Hepatocyte (in vitro differentiated cells): Measurements from ENCODE around the gene POU3F1. TPM values are rescaled to one million over a fixed set of nuclear protein-coding genes. Genes with fewer than 3 reads are reported as not detected.

Experiments
- DNase-seq: peaks from one replicate; pipeline ENCODE4 v3.0.0-alpha.2; 2016; ENCODE audit warnings: low spot score
- H2AFZ ChIP-seq: fragments of 200-600 bp; sonication (generic); 2 replicates; pipeline ENCODE4 v1.6.0; 2016; ENCODE audit warnings: antibody characterized with exemption, mild to moderate bottlenecking
- H3K27ac ChIP-seq: fragments of 200-600 bp; sonication (generic); 2 replicates; pipeline ENCODE4 v1.5.1; 2016; ENCODE audit warnings: mild to moderate bottlenecking
- H3K27me3 ChIP-seq: fragments of 200-600 bp; sonication (generic); 2 replicates; pipeline ENCODE4 v1.6.1; 2016
- H3K36me3 ChIP-seq: fragments of 200-600 bp; sonication (generic); replicated peaks from 2 replicates; pipeline ENCODE4 v1.5.1; 2016; ENCODE audit warnings: low read depth; ENCODE audit not compliant: insufficient read depth
- H3K4me1 ChIP-seq: fragments of 200-600 bp; sonication (generic); 2 replicates; pipeline ENCODE4 v1.5.1; 2016; ENCODE audit warnings: mild to moderate bottlenecking, moderate library complexity; ENCODE audit not compliant: insufficient read depth
- H3K4me2 ChIP-seq: fragments of 200-600 bp; sonication (generic); 2 replicates; pipeline ENCODE4 v1.6.0; 2016
- H3K4me3 ChIP-seq: fragments of 200-600 bp; sonication (generic); 2 replicates; pipeline ENCODE4 v1.5.1; 2016; ENCODE audit warnings: mild to moderate bottlenecking
- H3K79me2 ChIP-seq: fragments of 200-600 bp; sonication (generic); 2 replicates; pipeline ENCODE4 v1.6.0; 2017; ENCODE audit warnings: mild to moderate bottlenecking
- H3K9me2 ChIP-seq: fragments of 200-600 bp; sonication (generic); replicated peaks from 2 replicates; pipeline ENCODE4 v1.6.0; 2017; ENCODE audit warnings: mild to moderate bottlenecking; ENCODE audit not compliant: insufficient read depth
- H3K9me3 ChIP-seq: fragments of 200-600 bp; sonication (generic); 2 replicates; pipeline ENCODE4 v1.5.1; 2016; ENCODE audit warnings: low read depth, mild to moderate bottlenecking
- H4K20me1 ChIP-seq: fragments of 200-600 bp; sonication (generic); 2 replicates; pipeline ENCODE4 v1.6.0; 2016; ENCODE audit warnings: mild to moderate bottlenecking; ENCODE audit not compliant: insufficient read depth, poor library complexity, severe bottlenecking
- EZH2 ChIP-seq: fragments of 200-600 bp; sonication (generic); IDR thresholded peaks from 2 replicates; pipeline ENCODE4 v1.6.1; 2016; ENCODE audit warnings: antibody characterized with exemption, mild to moderate bottlenecking, borderline replicate concordance
- EZH2phosphoT487 ChIP-seq: fragments of 200-600 bp; sonication (generic); IDR thresholded peaks from one replicate; pipeline ENCODE4 v1.6.1; 2018; ENCODE audit warnings: antibody characterized with exemption, mild to moderate bottlenecking, low read depth, moderate library complexity; ENCODE audit not compliant: unreplicated experiment, severe bottlenecking
- WGBS: methylation state at CpG from one replicate; pipeline ENCODE4 v1.1.6; 2016; ENCODE audit warnings: low lambda C conversion rate; ENCODE audit errors: missing lambda C conversion rate; 5-methylcytosine and 5-hydroxymethylcytosine counted together
- polyA plus RNA-seq: library from polyadenylated mRNA; unstranded; fragments of >200 nt; fragmentation: Nextera tagmentation; extraction: Ambion mirVana; gene quantifications from 2 replicates; pipeline ENCODE4 v1.2.1, GENCODE V29; 2016
- total RNA-seq: library from RNA; depleted of rRNA; stranded (reverse); fragments of >200 nt; gene quantifications from 2 replicates; pipeline ENCODE4 v1.2.3, GENCODE V29; 2014
- TF ChIP-seq, protein P1 (sequence below): fragments of 200-600 bp; sonication (generic); IDR thresholded peaks from 2 replicates; pipeline ENCODE4 v1.5.1; 2016; ENCODE audit warnings: antibody characterized with exemption, mild to moderate bottlenecking; ENCODE audit not compliant: poor library complexity

Gene POU3F1
- total and polyA plus RNA-seq, 2 experiments from 2014 or later = 0.73 TPM; not detected in 1

DNA sequence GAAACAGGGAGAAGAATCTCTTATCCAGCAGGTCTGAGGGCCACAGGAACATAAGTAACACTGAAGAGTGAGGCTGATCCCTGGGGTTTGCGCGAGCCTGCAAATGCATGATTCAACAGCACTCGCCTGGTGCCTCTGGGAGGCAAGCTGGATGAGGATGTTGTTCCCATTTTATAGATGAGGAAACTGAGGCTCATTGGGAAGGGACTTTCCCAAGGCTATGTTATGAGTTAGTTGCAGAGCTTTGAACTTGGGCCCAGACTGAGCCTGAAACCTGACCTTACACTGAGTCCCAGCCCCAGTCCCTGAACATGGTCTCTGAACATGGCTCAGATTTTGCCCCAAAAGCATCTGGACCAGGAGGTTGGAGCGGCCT, 27.7 kb upstream of the POU3F1 start:
- TF ChIP-seq EZH2 (no peak), EZH2phosphoT487 (no peak)
- TF ChIP-seq, protein P1, sequence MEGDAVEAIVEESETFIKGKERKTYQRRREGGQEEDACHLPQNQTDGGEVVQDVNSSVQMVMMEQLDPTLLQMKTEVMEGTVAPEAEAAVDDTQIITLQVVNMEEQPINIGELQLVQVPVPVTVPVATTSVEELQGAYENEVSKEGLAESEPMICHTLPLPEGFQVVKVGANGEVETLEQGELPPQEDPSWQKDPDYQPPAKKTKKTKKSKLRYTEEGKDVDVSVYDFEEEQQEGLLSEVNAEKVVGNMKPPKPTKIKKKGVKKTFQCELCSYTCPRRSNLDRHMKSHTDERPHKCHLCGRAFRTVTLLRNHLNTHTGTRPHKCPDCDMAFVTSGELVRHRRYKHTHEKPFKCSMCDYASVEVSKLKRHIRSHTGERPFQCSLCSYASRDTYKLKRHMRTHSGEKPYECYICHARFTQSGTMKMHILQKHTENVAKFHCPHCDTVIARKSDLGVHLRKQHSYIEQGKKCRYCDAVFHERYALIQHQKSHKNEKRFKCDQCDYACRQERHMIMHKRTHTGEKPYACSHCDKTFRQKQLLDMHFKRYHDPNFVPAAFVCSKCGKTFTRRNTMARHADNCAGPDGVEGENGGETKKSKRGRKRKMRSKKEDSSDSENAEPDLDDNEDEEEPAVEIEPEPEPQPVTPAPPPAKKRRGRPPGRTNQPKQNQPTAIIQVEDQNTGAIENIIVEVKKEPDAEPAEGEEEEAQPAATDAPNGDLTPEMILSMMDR = no peak
- Histone ChIP-seq H3K27ac (no peak overlapping the region), H2AFZ (no peak overlapping the region), H3K27me3 (peaks cover 10% of the 10 kb centered on the region), H3K4me2 (no peak overlapping the region), H3K4me3 (no peak overlapping the region), H3K36me3 (no peaks in the 10 kb centered on the region), H3K9me2 (no peaks in the 10 kb centered on the region), H3K4me1 (no peaks in the 10 kb centered on the region), H4K20me1 (no peaks in the 10 kb centered on the region), H3K9me3 (no peaks in the 10 kb centered on the region), H3K79me2 (no peaks in the 10 kb centered on the region)
- WGBS = 83% methylated on average over 4 of the region's 4 CpGs
- no peak for DNase-seq

DNA sequence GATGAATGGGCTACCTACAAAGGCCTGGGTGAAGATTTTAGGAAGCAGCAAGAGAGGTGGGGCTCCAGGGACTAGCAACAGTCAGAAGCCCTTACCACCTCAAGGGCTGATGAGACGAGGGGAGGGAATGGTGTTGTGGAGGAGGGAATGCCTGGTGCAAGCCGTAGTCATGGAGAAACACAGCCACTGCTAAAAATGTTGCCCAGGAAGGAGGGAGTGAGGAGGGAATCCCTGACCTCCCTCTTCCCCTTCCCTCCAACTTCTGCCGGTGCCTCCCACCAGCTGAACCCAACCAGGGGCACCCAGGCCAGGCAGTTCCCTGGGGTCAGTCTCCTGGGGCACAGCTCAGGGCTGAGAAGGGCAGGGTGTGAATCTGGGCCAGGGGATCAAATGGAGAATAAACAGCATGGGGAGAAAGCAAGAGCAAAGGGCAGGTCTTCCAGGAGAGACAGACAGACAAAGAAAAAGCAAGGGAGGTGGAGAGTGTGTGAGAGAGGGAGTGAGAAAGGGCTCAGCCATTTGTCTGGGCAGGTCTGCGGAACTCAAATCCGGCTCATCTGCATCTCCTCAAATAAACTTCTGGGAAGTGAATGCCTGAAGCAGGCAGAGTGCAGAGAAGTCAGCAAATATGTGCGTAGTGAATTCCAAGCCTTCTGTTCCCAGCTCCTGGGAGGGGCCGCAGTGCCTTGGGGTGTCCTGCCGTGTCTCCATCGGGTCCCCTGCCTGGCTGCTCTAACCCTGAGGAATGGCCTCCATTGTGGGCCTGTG, 27.1 kb upstream of the POU3F1 start:
- Histone ChIP-seq H4K20me1 (no peaks in the 10 kb centered on the region), H3K79me2 (no peaks in the 10 kb centered on the region), H3K27me3 (peaks cover 10% of the 10 kb centered on the region), H3K4me3 (no peak overlapping the region), H3K4me1 (no peaks in the 10 kb centered on the region), H3K36me3 (no peaks in the 10 kb centered on the region), H3K4me2 (no peak overlapping the region), H3K9me3 (no peaks in the 10 kb centered on the region), H3K27ac (no peak overlapping the region), H3K9me2 (no peaks in the 10 kb centered on the region), H2AFZ (no peak overlapping the region)
- WGBS = 45% methylated on average over 9 of the region's 9 CpGs
- DNase-seq = no peak
- TF ChIP-seq, protein P1 = no peak
- TF ChIP-seq EZH2 = no peak
- TF ChIP-seq EZH2phosphoT487 = no peak

DNA sequence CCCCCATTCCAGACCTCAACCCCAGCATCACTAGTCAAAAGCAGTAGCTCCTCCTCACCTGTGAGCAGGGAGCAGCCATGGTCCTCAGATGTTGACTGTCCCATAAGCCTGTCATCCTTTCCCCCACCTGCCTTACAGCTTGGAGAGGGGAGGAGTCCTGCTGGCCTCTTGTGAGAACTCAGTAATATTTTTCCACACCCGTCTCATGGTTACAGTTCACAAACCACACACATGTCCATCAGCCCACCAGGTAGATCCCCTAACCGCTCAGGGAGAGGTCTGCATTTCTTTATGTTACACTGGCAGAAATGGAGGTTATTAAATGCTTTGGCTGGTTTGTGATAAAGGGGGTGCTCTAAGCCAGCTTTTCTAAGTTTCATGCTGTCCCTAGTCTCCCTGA, 26.3 kb upstream of the POU3F1 start:
- Histone ChIP-seq H3K79me2 (no peaks in the 10 kb centered on the region), H3K27ac (no peak overlapping the region), H3K4me1 (no peaks in the 10 kb centered on the region), H2AFZ (no peak overlapping the region), H3K4me2 (no peak overlapping the region), H3K9me3 (no peaks in the 10 kb centered on the region), H3K4me3 (no peak overlapping the region), H3K9me2 (no peaks in the 10 kb centered on the region), H4K20me1 (no peaks in the 10 kb centered on the region), H3K27me3 (peaks cover 14% of the 10 kb centered on the region), H3K36me3 (no peaks in the 10 kb centered on the region)
- TF ChIP-seq EZH2phosphoT487 (no peak), EZH2 (no peak)
- TF ChIP-seq, protein P1 = no peak
- DNase-seq = no peak
- 87% methylated on average over 2 of the region's 2 CpGs for WGBS
